ENCODE data around the gene KCNQ4. TPM values are rescaled to one million over a fixed set of nuclear protein-coding genes. Genes with fewer than 3 reads are reported as not detected.

The KCNQ4 gene
- total RNA-seq, 1 donor from 2014 or later: 0.78 TPM

DNA sequence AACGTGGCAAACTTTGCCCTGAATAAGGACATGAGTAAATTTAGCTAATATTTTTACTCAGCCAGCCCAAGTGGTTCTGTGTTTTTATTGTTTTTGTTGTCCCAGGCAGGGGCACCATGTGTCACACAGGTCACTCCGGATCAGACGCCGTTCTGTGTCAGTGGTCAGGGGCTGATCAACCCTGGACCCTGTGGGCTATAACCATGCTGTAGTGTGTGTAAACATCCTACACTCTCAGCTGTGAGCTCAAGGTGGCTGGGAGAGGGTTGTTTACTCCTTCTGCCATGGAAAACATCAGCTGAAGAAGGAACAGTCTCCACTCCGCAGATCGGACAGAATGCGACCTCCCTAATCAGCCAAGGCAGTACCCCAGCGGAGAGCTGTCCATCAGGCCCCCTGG, 26.5 kb upstream of the KCNQ4 start:
- H3K27me3 Mint-ChIP-seq (ENCODE audit: low read depth): no peaks in the 10 kb centered on the region
- H3K4me3 Mint-ChIP-seq: no peak overlapping the region
- TF ChIP-seq, protein P1, sequence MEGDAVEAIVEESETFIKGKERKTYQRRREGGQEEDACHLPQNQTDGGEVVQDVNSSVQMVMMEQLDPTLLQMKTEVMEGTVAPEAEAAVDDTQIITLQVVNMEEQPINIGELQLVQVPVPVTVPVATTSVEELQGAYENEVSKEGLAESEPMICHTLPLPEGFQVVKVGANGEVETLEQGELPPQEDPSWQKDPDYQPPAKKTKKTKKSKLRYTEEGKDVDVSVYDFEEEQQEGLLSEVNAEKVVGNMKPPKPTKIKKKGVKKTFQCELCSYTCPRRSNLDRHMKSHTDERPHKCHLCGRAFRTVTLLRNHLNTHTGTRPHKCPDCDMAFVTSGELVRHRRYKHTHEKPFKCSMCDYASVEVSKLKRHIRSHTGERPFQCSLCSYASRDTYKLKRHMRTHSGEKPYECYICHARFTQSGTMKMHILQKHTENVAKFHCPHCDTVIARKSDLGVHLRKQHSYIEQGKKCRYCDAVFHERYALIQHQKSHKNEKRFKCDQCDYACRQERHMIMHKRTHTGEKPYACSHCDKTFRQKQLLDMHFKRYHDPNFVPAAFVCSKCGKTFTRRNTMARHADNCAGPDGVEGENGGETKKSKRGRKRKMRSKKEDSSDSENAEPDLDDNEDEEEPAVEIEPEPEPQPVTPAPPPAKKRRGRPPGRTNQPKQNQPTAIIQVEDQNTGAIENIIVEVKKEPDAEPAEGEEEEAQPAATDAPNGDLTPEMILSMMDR (IDR thresholded peaks at IDR 0.05; ENCODE audit: unreplicated experiment): no peak
- H3K27ac Mint-ChIP-seq: no peak overlapping the region
- H3K4me1 Mint-ChIP-seq: no peaks in the 10 kb centered on the region
- H3K36me3 Mint-ChIP-seq: peaks cover 35% of the 10 kb centered on the region
- no peaks in the 10 kb centered on the region for H3K9me3 Mint-ChIP-seq
- no peak for DNase-seq (ENCODE audit: low spot score in 2 of 2, unreplicated experiment in 2 of 2)

DNA sequence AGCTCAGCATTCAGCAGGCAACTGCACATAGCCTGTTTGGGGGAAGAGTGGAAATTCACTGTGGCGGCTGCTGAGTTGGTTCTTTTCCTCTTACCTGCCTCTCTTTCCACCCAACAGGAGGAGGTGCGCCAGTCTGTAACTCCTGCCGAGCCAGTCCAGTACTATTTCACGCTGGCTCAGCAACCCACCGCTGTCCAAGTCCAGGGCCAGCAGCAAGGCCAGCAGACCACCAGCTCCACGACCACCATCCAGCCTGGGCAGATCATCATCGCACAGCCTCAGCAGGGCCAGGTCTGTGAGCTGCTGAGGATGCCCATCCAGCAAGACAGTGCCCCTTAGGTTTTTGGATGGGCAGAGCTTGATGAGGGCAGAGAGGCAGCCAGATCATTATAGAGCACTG, 25.6 kb upstream of the KCNQ4 start:
- DNase-seq (ENCODE audit: low spot score in 2 of 2, unreplicated experiment in 2 of 2): no peak
- H3K27me3 Mint-ChIP-seq (ENCODE audit: low read depth): no peaks in the 10 kb centered on the region
- no peaks in the 10 kb centered on the region for H3K9me3 Mint-ChIP-seq
- peaks cover 34% of the 10 kb centered on the region for H3K36me3 Mint-ChIP-seq
- H3K27ac Mint-ChIP-seq: no peak overlapping the region
- TF ChIP-seq, protein P1 (IDR thresholded peaks at IDR 0.05; ENCODE audit: unreplicated experiment): no peak
- H3K4me1 Mint-ChIP-seq: no peaks in the 10 kb centered on the region
- no peak overlapping the region for H3K4me3 Mint-ChIP-seq

DNA sequence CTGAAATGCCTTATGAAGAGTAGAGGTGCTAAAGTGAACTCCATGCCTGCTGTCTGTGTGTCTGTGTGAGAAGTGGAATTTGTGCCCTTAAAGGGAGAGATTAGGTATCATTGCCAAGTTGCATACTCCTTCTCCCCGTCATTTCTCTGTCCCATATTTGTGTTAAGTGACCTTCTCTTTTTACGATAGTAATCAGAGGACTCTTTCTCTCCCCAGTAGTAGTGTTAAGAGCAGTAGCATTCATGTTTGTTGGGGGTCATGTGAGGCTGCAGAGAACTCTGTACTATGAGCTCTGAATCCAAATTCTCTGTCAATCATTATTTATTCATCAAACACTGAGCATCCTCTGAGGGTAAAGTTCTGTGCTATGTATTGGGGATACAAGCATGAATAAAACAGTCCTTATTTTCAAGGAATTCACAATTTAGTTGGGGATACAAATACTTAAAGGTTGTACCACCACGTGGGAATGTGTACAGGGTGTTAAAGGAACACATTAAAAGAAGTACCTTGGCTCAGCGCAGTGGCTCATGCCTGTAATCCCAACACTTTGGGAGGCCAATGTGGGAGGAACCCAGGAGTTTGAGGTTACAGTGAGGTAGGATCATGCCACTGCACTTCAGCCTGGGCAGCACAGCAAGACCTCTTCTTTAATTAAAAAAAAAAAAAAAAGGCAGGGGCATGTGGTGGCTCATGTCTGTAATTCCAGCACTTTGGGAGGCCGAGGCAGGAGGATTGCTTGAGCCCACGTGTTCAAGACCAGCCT, 24.8 kb upstream of the KCNQ4 start:
- H3K27me3 Mint-ChIP-seq (ENCODE audit: low read depth): no peaks in the 10 kb centered on the region
- H3K36me3 Mint-ChIP-seq: peaks cover 30% of the 10 kb centered on the region
- H3K4me3 Mint-ChIP-seq: no peak overlapping the region
- no peaks in the 10 kb centered on the region for H3K9me3 Mint-ChIP-seq
- no peak for DNase-seq (ENCODE audit: low spot score in 2 of 2, unreplicated experiment in 2 of 2)
- H3K4me1 Mint-ChIP-seq: no peaks in the 10 kb centered on the region
- no peak overlapping the region for H3K27ac Mint-ChIP-seq
- TF ChIP-seq, protein P1 (IDR thresholded peaks at IDR 0.05; ENCODE audit: unreplicated experiment): no peak

DNA sequence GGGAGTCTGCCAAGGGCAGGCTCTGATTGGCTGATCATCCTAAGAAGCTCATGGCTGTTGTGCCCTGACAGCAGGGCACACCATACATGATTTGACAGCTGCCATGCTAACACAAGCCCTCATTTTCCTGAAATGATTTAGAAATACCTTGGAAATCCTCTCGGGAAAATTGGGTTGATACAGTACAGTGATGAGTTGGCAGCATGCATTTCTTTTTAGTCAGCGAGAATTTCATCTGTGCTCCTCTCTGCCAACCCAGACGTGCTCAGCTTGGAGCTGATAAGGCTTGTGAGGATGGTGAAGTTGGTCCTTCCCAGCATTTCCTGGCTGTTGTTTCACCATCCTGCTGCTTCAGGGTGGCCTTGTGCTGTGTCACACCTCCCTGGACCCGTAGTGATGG, 22.6 kb upstream of the KCNQ4 start:
- Mint-ChIP-seq H3K4me1 (no peaks in the 10 kb centered on the region), H3K27me3 (ENCODE audit: low read depth) (no peaks in the 10 kb centered on the region), H3K4me3 (no peak overlapping the region), H3K27ac (no peak overlapping the region), H3K9me3 (no peaks in the 10 kb centered on the region), H3K36me3 (peaks cover 40% of the 10 kb centered on the region)
- no peak for DNase-seq (ENCODE audit: low spot score in 2 of 2, unreplicated experiment in 2 of 2)
- TF ChIP-seq, protein P1 (IDR thresholded peaks at IDR 0.05; ENCODE audit: unreplicated experiment): no peak

- H3K4me3 Mint-ChIP-seq: no peak overlapping the region
These were observed 21.3 kb upstream of the KCNQ4 start for GRCh38 chr1:40762144-40762923.

More at GRCh38 chr1:40762144-40762923, 21.3 kb upstream of the KCNQ4 start:
- H3K36me3 Mint-ChIP-seq: peaks cover 46% of the 10 kb centered on the region
- peaks cover 1% of the 10 kb centered on the region for H3K4me1 Mint-ChIP-seq
- H3K9me3 Mint-ChIP-seq: no peaks in the 10 kb centered on the region
- no peaks in the 10 kb centered on the region for H3K27me3 Mint-ChIP-seq (ENCODE audit: low read depth)
- TF ChIP-seq, protein P1 (IDR thresholded peaks at IDR 0.05; ENCODE audit: unreplicated experiment): no peak
- H3K27ac Mint-ChIP-seq: no peak overlapping the region
- no peak for DNase-seq (ENCODE audit: low spot score in 2 of 2, unreplicated experiment in 2 of 2)

All from mesothelial cell of epicardium (in vitro differentiated cells).